GM21619 (cell line): Measurements from ENCODE around the gene ADIPOR2.
A peak's percentile ranks its signal among the peaks of the same experiment; 100 is the strongest.

Experiments used
- ATAC-seq: cut with Tn5 transposase; IDR thresholded peaks from one replicate; pipeline ENCODE4 v1.9.1; 2021; ENCODE audit not compliant: unreplicated experiment

The ADIPOR2 gene

DNA sequence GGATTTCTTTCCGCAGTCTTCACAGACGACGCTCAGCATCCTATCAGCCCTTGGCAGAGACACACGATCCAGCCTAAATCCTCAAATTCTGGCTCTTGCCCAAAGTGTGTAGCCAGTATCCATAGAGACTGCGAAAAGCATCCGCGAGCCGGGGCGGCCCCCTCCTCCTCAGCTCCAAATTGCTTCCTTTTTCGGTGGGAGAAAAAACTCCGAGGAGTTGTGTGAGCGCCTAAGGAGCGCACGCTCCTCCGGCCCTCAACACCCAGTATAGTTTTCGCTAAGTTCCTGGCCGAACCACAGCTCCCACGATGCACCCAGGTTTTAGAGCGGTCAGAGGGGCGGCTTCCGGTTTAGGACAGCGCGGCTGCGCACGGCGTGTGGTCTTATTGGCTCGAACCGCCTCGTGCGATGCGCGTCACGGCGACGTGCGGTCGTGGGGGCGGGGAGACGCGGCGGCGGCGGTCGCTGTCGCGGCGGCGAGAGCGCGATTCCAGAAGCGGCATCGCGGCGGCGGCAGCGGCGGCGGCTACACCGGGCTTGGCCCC lies at the start of gene ADIPOR2:
Gene ADIPOR2 (plus strand): TSS at position 493 of the 545 bp plus-strand sequence. CDS start 63,274 bp downstream, outside the sequence.
- peak; percentile 94 for ATAC-seq

DNA sequence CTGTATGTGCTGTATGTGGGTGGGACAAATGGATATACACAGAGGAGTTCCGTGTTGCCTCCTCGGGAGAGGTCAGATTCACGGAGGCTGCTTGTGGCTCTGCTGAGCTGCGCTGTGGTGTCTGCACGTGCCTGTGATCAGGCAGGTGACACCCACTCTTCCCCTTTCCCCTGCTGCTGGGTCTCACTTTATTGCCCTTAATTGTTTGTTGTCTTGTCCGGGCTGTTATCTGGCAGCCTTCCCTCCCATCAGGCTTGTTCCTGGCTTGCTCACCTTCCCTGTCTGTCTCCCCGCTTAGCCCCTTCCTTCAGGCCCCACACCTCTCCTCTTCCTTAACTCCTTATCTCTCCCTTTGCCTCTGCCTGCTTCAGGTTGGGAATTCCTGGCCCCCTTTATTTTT lies 48.4 kb upstream of the ADIPOR2 start:
- no peak for ATAC-seq

DNA sequence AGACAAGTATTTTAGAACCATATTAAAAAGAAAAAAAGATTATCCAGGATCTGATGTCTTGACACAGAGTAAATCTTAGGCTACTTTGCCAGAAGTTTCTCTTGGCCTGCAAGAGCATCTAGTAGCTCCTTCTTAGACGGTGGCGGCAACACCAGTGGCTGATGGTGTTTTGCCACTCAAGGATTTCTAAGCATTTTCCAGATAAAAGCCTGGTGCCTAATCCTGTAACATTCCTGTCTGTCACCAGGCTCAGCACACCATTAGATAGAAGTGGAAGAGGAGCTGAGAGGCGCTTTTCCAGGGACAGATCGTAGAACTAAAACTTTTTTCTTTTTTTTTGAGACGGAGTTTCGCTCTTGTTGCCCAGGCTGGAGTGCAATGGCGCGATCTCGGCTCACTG lies 47.8 kb upstream of the ADIPOR2 start:
- ATAC-seq: no peak

GRCh38 chr12:1643905-1644533 lies 46.9 kb upstream of the ADIPOR2 start:
- ATAC-seq: no peak

- no peak for ATAC-seq
These were observed 46.1 kb upstream of the ADIPOR2 start for GRCh38 chr12:1644534-1645438.

GRCh38 chr12:1645819-1646218 lies 45.1 kb upstream of the ADIPOR2 start:
- no peak for ATAC-seq

- peak; percentile 51 for ATAC-seq
These were observed 44.1 kb upstream of the ADIPOR2 start for GRCh38 chr12:1646569-1647284.

- ATAC-seq: peak; percentile 53
These were observed 43.6 kb upstream of the ADIPOR2 start for GRCh38 chr12:1647285-1647669.

DNA sequence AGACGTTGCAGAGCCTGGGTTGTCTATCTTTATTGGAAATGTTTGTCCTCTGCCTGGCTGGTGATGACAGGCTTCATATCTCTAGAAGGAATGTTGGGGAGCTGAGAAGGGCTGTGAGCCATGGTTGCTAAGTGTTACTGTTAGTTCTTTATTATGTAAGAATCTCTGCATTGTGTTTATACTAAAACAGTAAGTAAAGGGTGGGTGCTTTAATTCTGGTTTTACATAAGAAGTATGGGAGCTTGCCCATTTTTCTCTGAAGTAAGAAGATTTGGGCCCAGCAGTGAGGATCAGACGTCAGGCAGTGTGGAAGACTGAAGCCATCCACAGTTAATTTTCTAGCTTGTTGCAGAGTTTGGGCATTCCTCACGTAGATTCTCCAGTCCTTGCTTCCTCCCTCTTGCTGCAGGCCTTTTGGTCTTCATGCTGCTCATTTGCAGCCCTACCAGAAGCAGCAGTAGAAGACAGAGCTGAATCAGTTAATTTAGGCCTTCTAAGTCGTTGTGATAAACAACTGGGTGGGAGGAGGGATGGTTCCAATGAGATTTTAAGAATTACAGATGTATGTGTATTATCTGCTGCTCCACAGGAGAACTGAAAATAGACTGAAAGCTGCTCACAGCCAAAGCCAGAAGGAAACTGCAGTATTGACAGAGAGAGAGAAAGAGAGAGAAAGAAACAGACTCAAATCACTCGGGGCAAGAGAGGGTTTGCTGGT lies 40.5 kb upstream of the ADIPOR2 start:
- ATAC-seq: no peak

DNA sequence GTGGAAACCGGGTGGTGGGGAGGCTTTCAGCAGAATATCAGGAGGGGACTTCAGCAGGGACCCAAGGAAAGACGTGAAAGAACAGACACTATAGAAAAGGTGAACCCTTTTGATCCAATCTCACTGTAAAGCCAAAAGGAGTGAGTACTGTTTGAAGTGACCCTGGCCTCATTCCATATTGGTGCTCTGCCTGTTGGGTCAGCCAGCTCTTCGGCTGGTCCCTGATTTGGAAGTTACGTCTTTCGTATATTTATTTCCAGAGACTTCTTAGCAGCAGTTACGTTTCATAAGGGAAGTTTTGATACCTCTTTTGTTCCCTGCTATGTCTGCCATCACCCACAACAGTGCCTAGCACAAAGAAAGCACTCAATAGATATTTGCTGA lies 39.9 kb upstream of the ADIPOR2 start:
- no peak for ATAC-seq

DNA sequence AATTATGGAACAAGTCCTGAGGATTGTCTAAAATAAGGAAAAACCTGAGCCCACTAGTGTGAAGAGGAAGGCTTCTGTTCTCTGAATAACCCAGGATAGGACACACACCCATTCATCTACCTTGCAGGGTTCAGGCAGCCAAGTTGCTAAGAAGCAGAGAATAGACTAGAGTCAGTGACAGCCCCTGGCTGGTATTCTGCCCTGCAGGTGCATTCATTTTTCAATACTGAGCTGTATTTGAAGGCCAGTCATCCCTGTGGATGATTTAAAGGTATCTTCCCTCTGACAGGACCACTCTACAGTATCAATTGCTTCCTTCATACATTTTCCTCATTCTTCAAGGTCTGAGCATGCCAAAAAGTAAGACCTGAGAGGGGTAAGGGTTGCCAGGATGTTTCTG lies 38.9 kb upstream of the ADIPOR2 start:
- no peak for ATAC-seq

DNA sequence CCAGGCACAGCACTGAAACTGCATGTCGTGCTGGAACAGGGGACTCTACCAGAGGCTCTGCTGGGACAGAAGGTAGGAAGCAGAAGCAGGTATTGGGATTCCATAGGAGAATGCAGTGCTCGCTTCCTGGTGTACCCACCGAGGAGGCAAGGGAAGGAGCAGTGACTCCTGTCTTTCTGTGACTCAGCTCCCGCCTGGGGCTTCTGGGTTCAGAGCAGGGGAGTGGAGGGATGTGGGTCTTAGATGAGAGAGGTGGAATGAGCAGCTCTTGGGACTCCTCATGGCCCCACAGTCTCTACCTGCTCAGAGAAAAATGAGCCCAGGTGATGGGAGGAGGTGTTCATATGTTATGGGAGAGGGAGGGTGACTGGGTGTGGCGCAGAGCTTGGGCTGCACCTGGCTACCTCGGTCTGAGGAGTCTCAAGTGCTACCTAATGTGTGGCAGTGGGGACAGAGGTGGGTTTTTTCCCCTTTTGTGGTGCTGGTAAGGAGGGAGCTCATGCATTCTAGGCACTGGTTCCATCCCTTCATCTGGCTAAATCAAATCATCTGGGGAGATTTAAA lies 35.6 kb upstream of the ADIPOR2 start:
- no peak for ATAC-seq

- ATAC-seq: no peak
These were observed 34.0 kb upstream of the ADIPOR2 start for GRCh38 chr12:1656902-1657301.

DNA sequence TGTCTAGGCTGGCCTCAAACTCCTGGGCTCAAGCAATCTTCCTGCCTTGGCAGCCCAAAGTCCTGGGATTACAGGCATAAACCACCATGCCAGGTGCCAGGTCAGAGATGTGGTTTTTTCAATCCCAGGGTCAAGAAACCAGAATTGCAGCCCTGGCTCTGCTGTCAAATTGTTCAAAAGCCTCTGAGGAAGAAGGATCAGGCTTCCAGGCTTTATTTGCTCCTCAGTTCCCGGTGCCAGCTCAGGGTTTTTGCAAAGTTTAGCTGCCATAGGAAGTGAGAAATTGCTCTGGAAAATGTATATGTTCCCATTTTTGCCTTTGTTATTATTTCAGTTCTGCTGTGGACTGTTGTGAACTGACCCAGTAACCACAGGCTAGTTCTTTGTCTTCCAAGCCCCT lies 33.2 kb upstream of the ADIPOR2 start:
- ATAC-seq: no peak

GRCh38 chr12:1660304-1661187 lies 30.3 kb upstream of the ADIPOR2 start:
- no peak for ATAC-seq

GRCh38 chr12:1661553-1662335 lies 29.1 kb upstream of the ADIPOR2 start:
- peak; percentile 54 for ATAC-seq

DNA sequence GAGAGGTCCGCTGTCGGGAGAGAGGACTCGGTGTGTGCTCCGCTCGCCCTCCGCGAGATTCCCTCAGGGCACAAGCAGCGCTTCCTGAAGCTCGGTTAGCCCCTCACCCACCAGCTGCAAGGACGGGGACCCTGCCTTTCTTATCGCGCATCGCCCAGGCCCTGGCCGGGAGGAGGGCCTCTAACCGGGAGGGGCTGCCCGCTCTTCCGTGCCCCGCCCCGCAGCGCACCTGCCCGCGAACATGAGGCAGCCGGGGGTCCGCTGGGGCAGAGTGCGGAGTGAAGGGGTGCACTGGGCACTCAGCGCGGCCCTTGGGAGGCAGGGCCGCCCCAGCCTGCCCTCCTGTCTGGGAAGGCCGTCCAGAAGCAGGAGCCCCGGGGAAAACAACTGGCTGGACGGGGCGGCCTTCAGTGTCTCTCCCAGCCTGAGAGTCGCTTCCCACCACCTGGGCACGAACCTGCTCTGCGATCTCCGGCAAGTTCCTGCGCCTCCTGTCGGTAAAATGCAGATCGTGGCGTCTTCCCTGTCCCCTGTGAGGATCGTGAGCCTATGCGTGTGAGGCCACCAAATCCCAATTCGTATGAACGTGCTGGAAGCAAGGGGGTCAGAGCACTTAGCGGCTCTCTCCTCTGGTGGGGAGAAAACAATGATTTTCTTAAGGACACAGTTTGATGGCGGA lies 28.0 kb upstream of the ADIPOR2 start:
- no peak for ATAC-seq

- ATAC-seq: no peak
These were observed 27.3 kb upstream of the ADIPOR2 start for GRCh38 chr12:1663440-1664132.
